ENCODE data around the gene KLHL22.
"Not testable (repeated sequence)": the region's sequence is repeated elsewhere in the genome, so short reads cannot be mapped to it uniquely, and the experiment has no call there.

The KLHL22 gene

DNA sequence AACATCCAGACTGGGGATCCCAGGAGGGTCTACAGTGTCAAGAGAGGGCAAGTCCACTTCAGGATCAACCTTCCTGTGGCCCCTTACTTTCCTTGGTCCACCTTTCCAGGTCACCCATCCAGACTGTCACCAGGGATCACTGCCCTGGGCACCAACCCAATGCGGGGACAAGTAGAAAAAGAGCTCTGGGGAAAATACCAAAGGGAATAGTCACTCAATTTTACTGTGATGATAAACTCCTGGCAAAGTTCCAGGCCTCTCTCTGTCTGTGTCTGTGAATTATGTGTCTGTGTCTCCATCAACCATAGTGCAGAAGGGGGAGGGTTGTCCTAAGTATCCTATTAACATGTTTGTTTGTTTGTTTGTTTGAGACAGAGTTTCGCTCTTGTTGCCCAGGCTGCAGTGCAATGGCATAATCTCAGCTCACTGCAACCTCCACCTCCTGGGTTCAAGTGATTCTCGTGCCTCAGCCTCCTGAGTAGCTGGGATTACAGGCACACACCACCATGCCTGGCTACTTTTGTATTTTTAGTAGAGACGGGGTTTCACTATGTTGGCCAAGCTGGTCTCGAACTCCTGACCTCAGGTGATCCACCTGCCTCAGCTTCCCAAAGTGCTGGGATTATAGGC is 8.8 kb upstream of the KLHL22 start:
- DNase-seq (ENCODE audit: low read depth) = not testable (repeated sequence)

DNA sequence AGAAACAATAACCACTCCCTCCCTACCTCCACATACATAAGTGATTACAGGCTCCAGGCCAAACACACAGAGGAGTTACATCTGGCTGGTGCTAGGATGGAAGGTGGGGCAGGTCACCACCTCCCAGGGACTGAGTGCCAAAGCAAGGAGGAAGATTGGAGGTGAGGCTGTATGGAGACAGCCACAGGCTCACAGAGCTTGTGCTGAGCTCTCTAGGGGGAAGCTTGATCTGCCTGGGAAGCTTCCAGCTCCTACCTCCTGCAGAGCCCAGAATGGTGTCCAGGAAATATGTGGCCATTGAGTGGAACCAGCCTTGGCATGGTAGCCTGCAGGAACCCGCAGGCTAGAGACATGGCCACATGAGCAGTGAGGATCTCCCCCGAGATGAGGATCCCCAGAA is 8.2 kb upstream of the KLHL22 start:
- no peak for DNase-seq (ENCODE audit: low read depth)

DNA sequence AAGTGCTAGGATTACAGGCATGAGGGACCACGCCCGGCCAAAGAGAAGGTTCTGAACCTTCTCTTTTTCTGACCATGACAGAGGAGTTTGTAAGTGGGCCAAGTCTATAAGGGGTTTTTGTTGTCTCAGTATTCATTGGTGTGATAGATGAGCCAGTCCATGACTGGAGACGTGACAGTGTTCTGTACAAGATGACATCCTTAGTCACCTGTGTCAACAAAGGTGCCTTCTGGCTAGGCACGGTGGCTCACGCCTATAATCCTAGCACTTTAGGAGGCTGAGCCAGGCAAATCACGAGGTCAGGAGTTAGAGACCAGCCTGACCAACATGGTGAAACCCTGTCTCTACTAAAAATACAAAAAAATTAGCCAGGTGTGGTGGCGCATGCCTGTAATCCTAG is 4.2 kb upstream of the KLHL22 start:
- no peak for DNase-seq (ENCODE audit: low read depth)

DNA sequence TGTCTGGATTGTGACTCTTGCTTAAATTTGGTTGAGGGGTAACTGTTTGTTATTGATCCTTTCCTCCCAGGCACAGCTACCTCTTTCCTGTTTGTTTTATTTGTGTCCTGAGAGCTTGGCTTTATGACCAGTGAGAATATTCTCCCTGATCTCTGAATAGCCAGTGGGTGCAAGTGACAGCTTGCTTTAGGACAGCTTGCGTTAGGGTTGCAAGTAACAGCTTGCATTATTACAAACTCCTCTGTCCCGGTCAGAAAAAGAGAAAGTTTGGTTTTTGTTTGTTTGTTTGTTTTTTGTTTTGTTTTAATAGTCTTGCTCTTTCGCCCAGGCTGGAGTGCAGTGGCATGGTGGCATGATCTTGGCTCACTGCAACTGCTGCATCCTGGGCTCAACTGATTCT is 3.3 kb upstream of the KLHL22 start:
- DNase-seq (ENCODE audit: low read depth) = no peak

GRCh38 chr22:20497426-20497825 is 1.8 kb upstream of the KLHL22 start:
- DNase-seq (ENCODE audit: low read depth) = no peak

GRCh38 chr22:20495861-20496681 is 476 bp upstream of the KLHL22 start:
- DNase-seq (ENCODE audit: low read depth) = peak; percentile 82

DNA sequence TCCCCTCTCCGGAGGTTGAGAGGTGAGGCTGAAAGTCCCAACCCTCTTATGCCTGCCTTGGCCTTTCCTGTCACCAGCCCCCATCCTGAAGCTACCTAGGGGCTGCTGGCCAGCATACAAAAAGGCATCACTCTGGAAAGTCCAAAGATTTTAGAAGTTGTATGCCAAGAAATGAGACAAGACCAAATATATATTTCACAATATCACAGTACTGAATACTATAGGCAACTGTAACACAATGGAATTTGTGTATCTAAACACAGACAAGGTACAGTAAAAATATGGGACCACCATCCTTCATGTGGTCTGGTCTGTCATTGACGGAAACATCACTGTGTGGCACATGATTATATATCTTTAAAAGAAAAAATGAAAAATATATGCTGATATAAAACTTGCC is 4.2 kb downstream of the KLHL22 start:
- no peak for DNase-seq (ENCODE audit: low read depth)

DNA sequence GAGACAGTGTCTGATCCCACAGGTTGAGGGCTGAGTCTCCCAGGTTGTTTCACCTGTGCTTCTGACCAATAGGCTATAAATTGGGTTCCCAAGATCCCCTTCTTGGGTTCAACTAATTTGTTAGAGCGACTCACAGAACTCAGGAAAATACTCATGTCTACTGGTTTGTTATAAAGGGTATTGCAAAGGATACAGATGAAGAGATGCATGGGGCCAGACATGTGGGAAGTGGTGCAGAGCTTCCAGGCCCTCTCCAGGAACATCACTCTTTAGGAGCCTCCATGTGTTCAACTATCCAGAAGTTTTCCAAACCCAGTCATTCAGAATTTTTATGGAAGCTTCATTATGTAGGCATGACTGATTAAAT is 4.7 kb downstream of the KLHL22 start:
- DNase-seq (ENCODE audit: low read depth) = no peak

- DNase-seq (ENCODE audit: low read depth) = no peak
Observed at GRCh38 chr22:20490183-20490940, 5.2 kb downstream of the KLHL22 start.

- DNase-seq (ENCODE audit: low read depth) = no peak
Observed at GRCh38 chr22:20488946-20489345, 6.6 kb downstream of the KLHL22 start.

GRCh38 chr22:20487715-20488114 is 7.9 kb downstream of the KLHL22 start:
- no peak for DNase-seq (ENCODE audit: low read depth)

DNA sequence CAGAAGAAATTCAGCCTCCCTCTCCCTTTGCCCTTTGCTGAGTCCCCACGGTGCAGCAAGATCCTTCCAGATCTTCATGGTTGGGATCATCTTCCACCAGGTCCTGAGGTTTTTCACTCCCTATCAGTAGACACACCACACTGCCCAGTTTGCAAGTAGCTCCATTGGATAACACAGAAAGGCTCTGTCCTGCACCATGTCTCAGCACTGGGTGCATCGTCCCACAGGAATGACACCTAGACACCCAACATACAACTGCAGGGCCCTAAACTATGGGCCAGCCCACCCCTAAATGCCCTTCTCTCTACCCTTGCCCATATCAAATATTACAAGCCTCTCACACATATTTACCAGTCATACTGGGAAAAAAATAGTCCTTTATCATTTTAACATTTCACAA is 9.4 kb downstream of the KLHL22 start:
- DNase-seq (ENCODE audit: low read depth) = no peak

GRCh38 chr22:20484948-20485683 is 10.5 kb downstream of the KLHL22 start:
- DNase-seq (ENCODE audit: low read depth) = no peak

DNA sequence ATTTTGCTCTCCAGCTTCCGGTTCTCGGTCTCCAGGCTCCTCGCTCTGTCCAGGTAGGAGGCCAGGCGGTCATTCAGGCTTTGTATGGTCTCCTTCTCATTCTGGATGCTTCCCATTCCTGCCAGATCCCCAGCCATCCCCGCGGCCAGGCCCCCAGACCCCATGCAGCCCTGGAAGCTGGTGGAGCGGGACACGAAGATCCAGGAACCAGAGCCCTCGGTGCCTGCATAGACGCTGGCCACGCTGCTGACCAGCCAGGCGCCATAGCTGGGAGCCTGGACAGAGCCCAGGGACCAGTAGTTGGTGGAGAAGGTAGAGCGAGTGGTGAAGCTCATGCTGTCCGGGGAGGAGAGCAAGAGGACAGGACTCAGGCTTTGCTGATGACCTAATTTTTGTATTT is 11.8 kb downstream of the KLHL22 start:
- DNase-seq (ENCODE audit: low read depth) = no peak

- DNase-seq (ENCODE audit: low read depth) = not testable (repeated sequence)
Observed at GRCh38 chr22:20483143-20483506, 12.5 kb downstream of the KLHL22 start.

- DNase-seq (ENCODE audit: low read depth) = no peak
Observed at GRCh38 chr22:20479612-20480196, 15.9 kb downstream of the KLHL22 start.

DNA sequence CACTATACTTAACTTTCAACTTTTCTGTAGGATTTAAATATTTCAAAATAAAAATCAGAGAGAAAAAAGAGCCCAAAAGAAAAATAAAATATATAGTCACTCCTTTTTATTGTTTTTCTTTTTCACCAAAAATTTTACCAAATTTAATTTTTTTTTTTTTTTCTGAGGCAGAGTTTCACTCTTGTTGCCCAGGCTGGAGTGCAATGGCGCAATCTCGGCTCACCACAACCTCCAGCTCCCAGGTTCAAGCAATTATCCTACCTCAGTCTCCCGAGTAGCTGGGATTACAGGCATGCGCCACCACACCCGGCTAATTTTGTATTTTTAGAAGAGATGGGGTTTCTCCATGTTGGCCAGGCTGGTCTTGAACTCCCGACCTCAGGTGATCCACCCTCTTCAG is 17.5 kb downstream of the KLHL22 start:
- DNase-seq (ENCODE audit: low read depth) = not testable (repeated sequence)

DNA sequence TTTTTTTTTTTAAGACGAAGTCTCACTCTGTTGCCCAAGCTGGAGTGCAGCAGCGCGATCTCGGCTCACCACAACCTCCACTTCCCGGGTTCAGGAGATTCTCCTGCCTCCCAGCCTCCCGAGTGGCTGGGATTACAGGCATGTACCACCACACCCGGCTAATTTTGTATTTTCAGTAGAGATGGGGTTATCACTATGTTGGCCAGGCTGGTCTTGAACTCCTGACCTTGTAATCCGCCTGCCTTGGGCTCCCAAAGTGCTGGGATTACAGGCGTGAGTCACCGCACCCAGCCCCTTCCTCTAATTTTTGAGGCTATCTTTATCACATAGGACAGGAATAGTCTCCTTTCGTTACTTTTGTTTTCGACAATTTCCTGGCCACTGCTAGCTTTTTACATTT is 20.0 kb downstream of the KLHL22 start:
- not testable (repeated sequence) for DNase-seq (ENCODE audit: low read depth)

DNA sequence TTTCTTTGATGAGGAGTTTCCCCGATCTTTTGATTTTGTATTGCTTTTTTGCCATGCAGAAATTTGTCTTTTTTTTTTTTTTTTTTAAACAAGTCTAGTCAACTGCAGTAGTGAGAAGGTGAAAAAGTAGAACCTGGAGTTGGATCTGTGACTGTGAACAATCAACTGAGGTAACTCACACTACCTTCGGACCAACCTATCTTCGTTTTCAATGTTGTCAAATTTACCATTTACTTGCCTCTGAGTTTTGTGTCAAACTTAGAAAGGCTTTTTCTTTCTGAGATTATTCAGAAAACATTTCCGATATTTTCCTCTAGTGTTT is 20.5 kb downstream of the KLHL22 start:
- no peak for DNase-seq (ENCODE audit: low read depth)

DNA sequence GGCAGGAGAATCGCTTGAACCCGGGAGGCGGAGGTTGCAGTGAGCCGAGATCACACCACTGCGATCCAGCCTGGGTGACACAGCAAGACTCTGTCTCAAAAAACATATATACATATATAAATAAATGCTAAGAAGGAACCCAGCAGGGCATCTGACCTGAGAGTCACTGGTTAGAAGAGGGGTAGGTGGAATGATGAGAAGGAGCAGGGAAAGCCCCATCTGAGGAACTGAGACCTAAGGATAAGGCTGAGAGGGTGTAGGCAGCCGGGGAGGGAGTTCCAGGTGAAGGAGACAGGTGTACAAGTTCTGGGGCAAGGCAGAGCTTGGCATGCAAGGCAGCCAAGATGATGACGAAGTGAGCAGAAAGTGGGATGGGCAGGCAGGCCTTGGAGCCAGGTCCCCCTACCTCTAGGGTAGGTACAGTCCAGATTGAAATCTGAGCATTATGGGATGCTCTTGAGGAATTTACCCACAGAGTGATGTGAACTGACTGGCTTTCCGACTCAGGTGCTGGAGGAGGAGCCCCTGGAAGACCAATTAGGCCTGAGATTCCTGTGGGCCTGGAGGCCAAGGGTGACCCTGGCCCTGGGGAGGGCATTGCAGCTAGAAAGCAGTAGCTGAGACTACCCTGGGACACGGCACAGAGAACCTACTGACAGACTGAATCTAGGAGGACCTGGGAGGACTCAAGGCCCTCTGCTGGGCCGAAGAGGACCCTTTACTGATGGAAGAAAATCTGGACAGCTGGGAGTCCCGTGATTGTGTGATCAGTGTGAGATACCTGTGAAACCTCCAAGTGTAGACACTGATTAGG is 22.8 kb downstream of the KLHL22 start:
- DNase-seq (ENCODE audit: low read depth) = no peak

DNA sequence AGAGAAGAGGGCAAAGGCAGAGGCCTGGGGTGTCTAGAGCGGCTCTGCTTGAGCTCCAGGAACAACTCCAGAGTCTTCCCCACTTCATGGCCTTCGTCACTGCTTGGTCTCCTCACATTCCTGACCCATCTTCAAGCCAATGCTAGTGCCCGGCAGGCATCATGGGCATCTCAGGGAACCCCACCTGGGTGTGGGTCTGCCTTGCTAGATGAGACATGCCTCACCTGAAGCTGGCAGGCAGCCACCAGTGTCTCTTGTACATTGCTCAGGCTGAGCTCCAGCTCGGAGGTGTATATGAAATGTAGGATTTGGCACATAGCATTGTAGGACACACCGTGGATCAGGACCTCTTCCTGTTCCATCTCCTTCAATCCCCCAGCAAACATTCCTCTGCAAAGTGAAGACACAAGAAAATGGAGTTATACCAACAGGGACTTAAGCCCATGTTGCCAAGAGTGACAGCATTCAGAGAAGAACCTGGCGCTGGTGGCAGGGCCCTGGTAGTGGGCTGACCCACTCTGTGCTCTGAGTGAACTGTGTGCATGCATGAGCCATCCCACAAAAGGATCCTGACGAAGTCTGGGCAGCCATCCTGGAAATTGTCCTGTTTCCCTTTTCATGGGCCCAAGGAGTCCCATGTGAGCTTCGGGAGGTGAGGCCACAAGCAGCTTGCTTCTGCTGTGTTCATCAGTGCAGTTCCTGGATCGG is 24.3 kb downstream of the KLHL22 start:
- no peak for DNase-seq (ENCODE audit: low read depth)
